Epithelial cell of esophagus (primary cell): ENCODE results near the gene AGMAT.
A peak's percentile ranks its signal among the peaks of the same experiment; 100 is the strongest.

Experiments used
- DNase-seq: peaks from one replicate; pipeline ENCODE4 v3.0.0; 2010; ENCODE audit warnings: low read depth
- H3K4me3 ChIP-seq: 2 replicates; pipeline ENCODE4 v1.5.1; 2011; ENCODE audit warnings: mild to moderate bottlenecking, low read length, control low read depth
- CTCF ChIP-seq: IDR thresholded peaks from 2 replicates; pipeline ENCODE4 v1.5.1; 2011; ENCODE audit warnings: low read depth, mild to moderate bottlenecking, low read length, control low read depth, inconsistent platforms; ENCODE audit not compliant: insufficient read depth; ENCODE audit errors: missing control alignments

Gene AGMAT

DNA sequence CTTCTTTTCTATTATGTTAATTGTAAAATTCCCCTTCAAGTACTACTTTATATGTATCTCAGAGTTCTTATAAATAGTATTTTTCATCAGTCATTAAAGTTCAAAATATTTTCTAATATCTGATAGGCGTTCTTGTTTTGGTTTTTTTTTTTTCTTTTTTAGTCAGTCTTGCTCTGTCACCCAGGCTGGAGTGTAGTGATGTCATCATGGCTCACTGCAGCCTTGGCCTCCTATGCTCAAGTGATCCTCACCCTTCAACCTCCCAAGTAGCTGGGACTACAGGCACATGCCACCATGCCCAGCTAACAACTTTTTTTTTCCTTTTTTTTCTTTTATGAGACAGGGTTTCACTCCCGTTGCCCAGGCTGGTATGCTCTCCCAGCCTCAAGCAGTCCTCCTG is 27.3 kb downstream of the AGMAT start:
- no peak overlapping the region for H3K4me3 ChIP-seq
- DNase-seq, result peak; percentile 49

DNA sequence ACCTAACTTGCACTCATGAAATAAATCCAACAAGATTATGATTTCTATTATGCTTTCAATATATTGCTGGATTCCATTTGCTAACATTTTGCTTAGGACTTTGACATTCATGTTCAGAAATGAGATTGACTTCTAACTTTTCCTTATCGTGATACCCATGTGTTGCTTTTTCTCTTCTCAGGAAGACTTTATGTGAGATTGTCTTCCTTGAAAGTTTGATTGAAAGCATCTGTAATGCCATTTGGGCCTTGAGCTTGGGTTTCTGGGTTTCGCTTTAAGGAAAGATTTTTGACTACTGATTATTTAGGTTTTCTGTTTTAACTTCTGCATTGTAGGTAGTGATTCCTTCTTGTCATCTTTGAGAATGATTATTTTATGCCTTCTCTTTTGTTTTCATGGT is 27.8 kb downstream of the AGMAT start:
- DNase-seq, result no peak
- no peak overlapping the region for H3K4me3 ChIP-seq
- TF ChIP-seq CTCF, result no peak

More for the DNA sequence above, 27.3 kb downstream of the AGMAT start:
- no peak for TF ChIP-seq CTCF

DNA sequence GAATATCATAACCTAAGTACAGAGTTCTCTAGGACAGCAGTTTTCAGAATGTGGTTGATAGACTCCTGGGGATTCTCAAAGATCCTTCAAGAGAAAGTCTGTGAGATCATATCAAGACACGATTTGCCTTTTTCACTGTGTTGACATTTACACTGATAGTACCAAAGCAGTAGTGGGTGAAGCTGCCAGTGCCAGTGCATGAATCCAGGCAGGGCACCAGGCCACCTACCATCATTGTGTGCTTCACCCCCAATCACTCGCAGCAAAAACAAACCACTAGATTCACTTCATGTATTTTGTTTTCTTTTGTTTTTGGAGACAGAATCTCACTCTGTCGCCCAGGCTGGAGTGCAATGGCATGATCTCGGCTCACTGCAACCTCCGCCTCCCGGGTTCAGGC is 34.3 kb downstream of the AGMAT start:
- no peak for TF ChIP-seq CTCF
- no peak overlapping the region for H3K4me3 ChIP-seq
- no peak for DNase-seq

DNA sequence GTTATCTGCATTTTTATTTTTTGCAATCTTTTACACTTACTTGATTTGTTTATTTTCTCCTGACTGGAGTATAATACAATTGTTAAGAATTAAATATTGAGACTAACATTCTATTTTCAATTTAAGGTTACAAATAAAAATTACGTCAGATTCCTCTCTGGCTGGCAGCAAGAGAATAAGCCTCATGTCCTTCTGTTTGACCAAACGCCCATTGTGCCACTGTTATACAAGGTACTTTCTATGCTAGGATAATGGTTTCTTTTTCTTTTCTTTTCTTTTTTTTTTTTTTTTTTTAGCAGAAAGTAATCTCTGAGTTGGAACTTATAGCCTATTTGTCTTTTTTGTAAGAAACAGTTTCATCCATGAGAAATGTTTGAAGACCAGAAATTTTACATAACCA is 38.2 kb downstream of the AGMAT start:
- no peak for TF ChIP-seq CTCF
- H3K4me3 ChIP-seq, result no peak overlapping the region
- DNase-seq, result no peak

DNA sequence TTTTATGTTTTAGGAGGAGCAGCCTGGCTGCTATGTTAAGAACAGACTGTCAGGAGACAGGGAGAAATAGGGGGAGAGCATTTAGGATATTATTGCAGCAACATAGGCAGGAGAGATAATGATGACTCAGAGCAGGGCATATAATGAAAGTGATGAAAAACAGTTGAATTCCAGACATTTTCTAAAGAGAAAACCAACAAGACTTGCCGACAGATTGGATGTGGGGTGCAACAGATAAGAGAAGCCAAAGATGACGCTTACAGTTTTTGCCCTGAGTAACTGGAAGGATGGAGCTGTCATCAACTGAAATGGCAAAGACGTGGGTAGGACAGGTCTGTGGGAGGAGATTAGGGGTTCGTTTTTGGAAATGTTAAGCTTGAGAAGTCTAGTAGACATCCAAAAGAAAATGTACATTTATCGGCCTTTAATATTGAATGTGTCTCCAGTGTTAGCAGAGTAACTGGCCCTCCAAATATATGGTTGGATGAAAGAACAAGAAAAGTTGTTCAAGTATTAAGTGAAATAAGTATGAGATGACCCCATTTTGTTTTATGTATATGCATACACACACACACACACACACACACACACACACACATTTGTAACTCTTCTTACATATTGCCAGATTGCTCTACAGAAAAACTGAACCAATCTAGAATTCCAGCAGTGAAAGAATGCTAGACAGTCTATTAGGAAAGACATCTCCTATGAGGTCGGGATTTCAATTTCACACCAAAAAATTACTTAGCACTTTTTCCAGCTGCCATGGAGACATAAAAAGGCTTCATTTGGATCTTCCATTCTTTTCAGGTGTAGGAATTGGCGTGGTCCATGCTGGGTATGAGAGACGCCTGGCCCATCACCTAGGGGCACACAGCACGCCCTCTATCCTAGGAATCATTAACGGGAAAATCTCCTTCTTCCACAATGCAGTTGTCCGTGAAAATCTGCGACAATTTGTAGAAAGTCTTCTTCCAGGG is 41.0 kb downstream of the AGMAT start:
- no peak for DNase-seq
- H3K4me3 ChIP-seq, result no peak overlapping the region
- no peak for TF ChIP-seq CTCF

- no peak for DNase-seq
- no peak for TF ChIP-seq CTCF
- H3K4me3 ChIP-seq, result no peak overlapping the region
Observed at GRCh38 chr1:15543251-15543588, 41.6 kb downstream of the AGMAT start.
